ENCODE results near the gene CHN1. TPM values are rescaled to one million over a fixed set of nuclear protein-coding genes. Genes with fewer than 3 reads are reported as not detected.

Gene CHN1
- total RNA-seq, 1 donor from 2014 or later, result 45.0 TPM

GRCh38 chr2:174833737-174834136 lies 171.4 kb downstream of the CHN1 start:
- no peak for DNase-seq (ENCODE audit: low spot score)
- Histone ChIP-seq H4K20me1 (ENCODE audit: low read depth) (no peaks in the 10 kb centered on the region), H3K79me2 (ENCODE audit: low read depth) (peaks cover 42% of the 10 kb centered on the region), H3K4me2 (no peak overlapping the region), H3K27me3 (no peaks in the 10 kb centered on the region), H3K4me3 (no peak overlapping the region), H2AFZ (replicated peaks) (no peak overlapping the region), H3K9me3 (ENCODE audit: low read depth) (no peaks in the 10 kb centered on the region), H3K9ac (no peak overlapping the region), H3K36me3 (no peaks in the 10 kb centered on the region), H3K27ac (no peak overlapping the region), H3F3A (ENCODE audit: low read depth) (peaks cover 31% of the 10 kb centered on the region), H3K4me1 (peaks cover 39% of the 10 kb centered on the region)
- no peak for TF ChIP-seq EZH2 (IDR thresholded peaks at IDR 0.05)
- TF ChIP-seq CTCF (IDR thresholded peaks at IDR 0.05), result no peak
- no peak for TF ChIP-seq EZH2phosphoT487 (IDR thresholded peaks at IDR 0.05)
- Mint-ChIP-seq H3K9me3 (peaks cover 9% of the 10 kb centered on the region), H3K36me3 (peaks cover 17% of the 10 kb centered on the region), H3K27ac (no peak overlapping the region), H3K27me3 (ENCODE audit: insufficient read depth, low read depth) (peaks cover 2% of the 10 kb centered on the region), H3K4me1 (peaks cover 19% of the 10 kb centered on the region), H3K4me3 (no peak overlapping the region)

GRCh38 chr2:174830561-174830960 lies 174.6 kb downstream of the CHN1 start:
- Mint-ChIP-seq H3K4me1 (peaks cover 28% of the 10 kb centered on the region), H3K4me3 (no peak overlapping the region), H3K9me3 (peaks cover 6% of the 10 kb centered on the region), H3K27me3 (ENCODE audit: insufficient read depth, low read depth) (peaks cover 2% of the 10 kb centered on the region), H3K36me3 (peaks cover 9% of the 10 kb centered on the region), H3K27ac (no peak overlapping the region)
- Histone ChIP-seq H4K20me1 (ENCODE audit: low read depth) (peaks cover 6% of the 10 kb centered on the region), H3K79me2 (ENCODE audit: low read depth) (peaks cover 43% of the 10 kb centered on the region), H3K4me3 (no peak overlapping the region), H3K9me3 (ENCODE audit: low read depth) (no peaks in the 10 kb centered on the region), H3K36me3 (no peaks in the 10 kb centered on the region), H3K4me1 (peaks cover 48% of the 10 kb centered on the region), H3K4me2 (no peak overlapping the region), H3K9ac (no peak overlapping the region), H3K27ac (no peak overlapping the region), H3F3A (ENCODE audit: low read depth) (peaks cover 26% of the 10 kb centered on the region), H3K27me3 (no peaks in the 10 kb centered on the region), H2AFZ (replicated peaks) (no peak overlapping the region)
- no peak for TF ChIP-seq EZH2phosphoT487 (IDR thresholded peaks at IDR 0.05)
- TF ChIP-seq EZH2 (IDR thresholded peaks at IDR 0.05), result no peak
- TF ChIP-seq CTCF (IDR thresholded peaks at IDR 0.05), result no peak
- DNase-seq (ENCODE audit: low spot score), result no peak

- Histone ChIP-seq H3K4me3 (no peak overlapping the region), H3F3A (ENCODE audit: low read depth) (peaks cover 22% of the 10 kb centered on the region), H3K36me3 (no peaks in the 10 kb centered on the region), H3K27ac (peak overlapping the region; percentile 15), H3K9me3 (ENCODE audit: low read depth) (no peaks in the 10 kb centered on the region), H3K9ac (no peak overlapping the region), H4K20me1 (ENCODE audit: low read depth) (peaks cover 6% of the 10 kb centered on the region), H3K4me1 (peaks cover 40% of the 10 kb centered on the region), H3K27me3 (no peaks in the 10 kb centered on the region), H3K79me2 (ENCODE audit: low read depth) (peaks cover 41% of the 10 kb centered on the region), H3K4me2 (no peak overlapping the region), H2AFZ (replicated peaks) (no peak overlapping the region)
- Mint-ChIP-seq H3K4me1 (peaks cover 28% of the 10 kb centered on the region), H3K27me3 (ENCODE audit: insufficient read depth, low read depth) (peaks cover 2% of the 10 kb centered on the region), H3K27ac (no peak overlapping the region), H3K9me3 (peaks cover 4% of the 10 kb centered on the region), H3K4me3 (no peak overlapping the region), H3K36me3 (peaks cover 8% of the 10 kb centered on the region)
- no peak for DNase-seq (ENCODE audit: low spot score)
- no peak for TF ChIP-seq EZH2phosphoT487 (IDR thresholded peaks at IDR 0.05)
- TF ChIP-seq CTCF (IDR thresholded peaks at IDR 0.05), result no peak
- no peak for TF ChIP-seq EZH2 (IDR thresholded peaks at IDR 0.05)
These were observed 175.6 kb downstream of the CHN1 start for GRCh38 chr2:174829550-174829949.

Data from neural progenitor cell (in vitro differentiated cells).